ENCODE data around the gene PTMS. TPM values are rescaled to one million over a fixed set of nuclear protein-coding genes. Genes with fewer than 3 reads are reported as not detected.

The PTMS gene
- total and polyA plus RNA-seq, 7 experiments from 2014 or later: 1.4 to 125 (median 3.5) TPM; not detected in 2

DNA sequence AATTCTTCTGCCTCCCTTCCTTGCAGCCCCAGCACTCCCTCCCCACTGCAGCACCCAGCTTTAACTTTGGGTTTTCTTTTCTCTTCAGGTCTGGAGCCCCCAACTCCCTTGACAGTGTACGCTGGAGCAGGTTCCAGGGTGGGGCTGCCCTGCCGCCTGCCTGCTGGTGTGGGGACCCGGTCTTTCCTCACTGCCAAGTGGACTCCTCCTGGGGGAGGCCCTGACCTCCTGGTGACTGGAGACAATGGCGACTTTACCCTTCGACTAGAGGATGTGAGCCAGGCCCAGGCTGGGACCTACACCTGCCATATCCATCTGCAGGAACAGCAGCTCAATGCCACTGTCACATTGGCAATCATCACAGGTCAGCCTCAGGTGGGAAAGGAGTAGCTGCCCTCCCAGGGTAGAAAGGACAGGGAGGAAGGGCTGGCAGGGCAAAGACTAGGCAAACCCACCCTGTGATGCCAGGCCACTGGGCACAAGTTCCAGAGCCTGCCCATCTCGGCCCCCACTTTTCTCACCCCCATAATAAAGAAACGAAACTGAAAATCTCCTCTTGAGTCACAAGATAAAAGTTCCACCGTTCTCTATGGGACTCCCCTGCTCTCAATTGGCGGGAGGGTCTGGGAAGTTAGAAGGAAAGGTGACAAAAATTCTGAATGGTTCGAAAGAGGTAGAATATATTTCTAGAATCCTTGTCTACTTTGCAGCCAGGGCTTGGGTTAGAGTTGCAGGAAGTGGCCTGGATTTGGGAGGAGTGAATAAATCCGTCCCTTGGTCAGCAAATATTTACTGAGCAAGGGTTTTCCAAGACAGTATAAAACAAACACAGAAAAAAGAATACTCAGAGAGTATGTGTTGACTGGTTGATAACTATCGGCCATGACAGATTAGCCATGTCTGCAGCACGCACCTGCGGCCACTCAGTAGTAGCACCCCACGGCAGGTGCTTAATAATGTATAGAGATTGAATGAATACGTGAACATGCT is 9.3 kb downstream of the PTMS start:
- H3K4me3 Mint-ChIP-seq: peak overlapping the region in 6 of 10 donors; percentile 52 to 84 (median 68)
- no peaks in the 10 kb centered on the region for H3K9me3 ChIP-seq (ENCODE audit: control insufficient read depth in 2 of 3, low read length in 3 of 3)
- H3K27me3 Mint-ChIP-seq: peaks cover 0 to 33% (median 5%) of the 10 kb centered on the region in 5 donors
- DNase-seq (no peak), ATAC-seq (no peak)
- no peaks in the 10 kb centered on the region for H3K36me3 ChIP-seq (ENCODE audit: control insufficient read depth in 2 of 3, insufficient read depth in 3 of 3, low read length in 3 of 3)
- peak overlapping the region in 7 of 9 donors; percentile 11 to 86 (median 66) for H3K27ac Mint-ChIP-seq
- H3K9me3 Mint-ChIP-seq: peaks cover 0 to 1% (median 0%) of the 10 kb centered on the region in 11 donors
- POLR2A ChIA-PET: interaction anchor here (0.9 to 1.6 kb wide), 4 partner anchors 9 to 22 kb away, joined by 3 to 6 read pairs (median 4); partner anchors contain the start of genes MLF2 and PTMS
- peaks cover 0 to 22% (median 0%) of the 10 kb centered on the region in 5 donors for H3K36me3 Mint-ChIP-seq
- peaks cover 21 to 60% of the 10 kb centered on the region in 2 donors for H3K4me1 ChIP-seq (ENCODE audit: control insufficient read depth in 2 of 2, insufficient read depth in 2 of 2, low read length in 2 of 2)
- CTCF ChIA-PET: interaction anchor here (1.8 kb wide), 1 partner anchor 9 kb away, joined by 6 read pairs; the partner anchor contains the start of gene PTMS
- H3K27me3 ChIP-seq (ENCODE audit: control insufficient read depth in 2 of 2, insufficient read depth in 2 of 2, low read length in 2 of 2): no peaks in the 10 kb centered on the region
- peak overlapping the region; percentile 47 for H3K4me3 ChIP-seq (ENCODE audit: low read length)
- intact Hi-C loops (cut with micrococcal nuclease): loop anchor here in 1 of 2 donors (5.0 kb wide), 1 partner anchor 208 kb away; the partner anchor contains the start of gene NOP2
- H3K27ac ChIP-seq (ENCODE audit: low read depth, low read length): no peak overlapping the region
- peaks cover 38 to 79% (median 57%) of the 10 kb centered on the region in 7 donors for H3K4me1 Mint-ChIP-seq

GRCh38 chr12:6777386-6777785 is 11.2 kb downstream of the PTMS start:
- H3K4me3 Mint-ChIP-seq: peak overlapping the region in 2 of 10 donors; percentile 11 to 16
- H3K4me1 Mint-ChIP-seq: peaks cover 29 to 75% (median 50%) of the 10 kb centered on the region in 7 donors
- ChIA-PET POLR2A (interaction anchor here (0.6 to 2.1 kb wide), 6 partner anchors 8 to 24 kb away, joined by 4 to 20 read pairs (median 5); partner anchors contain the start of genes CD4, MLF2 and PTMS), CTCF (interaction anchor here (0.7 to 4.8 kb wide), 5 partner anchors 9 to 98 kb away, joined by 3 to 48 read pairs (median 3); partner anchors contain the start of gene MLF2)
- Histone ChIP-seq H3K36me3 (ENCODE audit: control insufficient read depth in 2 of 3, insufficient read depth in 3 of 3, low read length in 3 of 3) (no peaks in the 10 kb centered on the region), H3K4me1 (ENCODE audit: control insufficient read depth in 2 of 2, insufficient read depth in 2 of 2, low read length in 2 of 2) (peaks cover 21 to 54% of the 10 kb centered on the region in 2 donors), H3K4me3 (ENCODE audit: low read length) (no peak overlapping the region), H3K27ac (ENCODE audit: low read depth, low read length) (no peak overlapping the region), H3K9me3 (ENCODE audit: control insufficient read depth in 2 of 3, low read length in 3 of 3) (no peaks in the 10 kb centered on the region), H3K27me3 (ENCODE audit: control insufficient read depth in 2 of 2, insufficient read depth in 2 of 2, low read length in 2 of 2) (no peaks in the 10 kb centered on the region)
- intact Hi-C loops (cut with micrococcal nuclease): loop anchor here in 1 of 2 donors (5.0 kb wide), 1 partner anchor 210 kb away; the partner anchor contains the start of gene NOP2
- peaks cover 0 to 22% (median 5%) of the 10 kb centered on the region in 5 donors for H3K27me3 Mint-ChIP-seq
- H3K9me3 Mint-ChIP-seq: peaks cover 0 to 1% (median 0%) of the 10 kb centered on the region in 11 donors
- H3K27ac Mint-ChIP-seq: peak overlapping the region in 3 of 9 donors; percentile 14 to 33 (median 27)
- ATAC-seq: no peak
- DNase-seq: no peak
- peaks cover 0 to 21% (median 0%) of the 10 kb centered on the region in 5 donors for H3K36me3 Mint-ChIP-seq

GRCh38 chr12:6778217-6778573 is 12.0 kb downstream of the PTMS start:
- Histone ChIP-seq H3K27me3 (ENCODE audit: control insufficient read depth in 2 of 2, insufficient read depth in 2 of 2, low read length in 2 of 2) (no peaks in the 10 kb centered on the region), H3K4me1 (ENCODE audit: control insufficient read depth in 2 of 2, insufficient read depth in 2 of 2, low read length in 2 of 2) (peaks cover 18 to 54% of the 10 kb centered on the region in 2 donors), H3K27ac (ENCODE audit: low read depth, low read length) (peak overlapping the region; percentile 27), H3K4me3 (ENCODE audit: low read length) (peak overlapping the region; percentile 69), H3K36me3 (ENCODE audit: control insufficient read depth in 2 of 3, insufficient read depth in 3 of 3, low read length in 3 of 3) (no peaks in the 10 kb centered on the region), H3K9me3 (ENCODE audit: control insufficient read depth in 2 of 3, low read length in 3 of 3) (no peaks in the 10 kb centered on the region)
- POLR2A ChIA-PET: interaction anchor here (0.8 to 3.6 kb wide), 7 partner anchors 9 to 73 kb away, joined by 4 to 29 read pairs (median 5); partner anchors contain the start of genes CD4, CDCA3 and MLF2
- peaks cover 31 to 73% (median 55%) of the 10 kb centered on the region in 7 donors for H3K4me1 Mint-ChIP-seq
- peak overlapping the region; percentile 75 to 96 (median 86) for H3K27ac Mint-ChIP-seq
- intact Hi-C loops (cut with micrococcal nuclease): loop anchor here (2.0 to 5.0 kb wide), 2 partner anchors 89 to 211 kb away; partner anchors contain the start of genes ZNF384 (in 2 of the 2) and NOP2 (in 1 of the 2)
- CTCF ChIA-PET: interaction anchor here (0.6 to 4.8 kb wide), 20 partner anchors 8 to 221 kb away, joined by 3 to 48 read pairs (median 4); partner anchors contain the start of genes CD4, MLF2 and PTMS
- peaks cover 0 to 21% (median 0%) of the 10 kb centered on the region in 5 donors for H3K36me3 Mint-ChIP-seq
- ATAC-seq: no peak
- H3K4me3 Mint-ChIP-seq: peak overlapping the region; percentile 85 to 94 (median 87)
- no peak for DNase-seq
- H3K27me3 Mint-ChIP-seq: peaks cover 0 to 17% (median 5%) of the 10 kb centered on the region in 5 donors
- H3K9me3 Mint-ChIP-seq: peaks cover 0 to 1% (median 0%) of the 10 kb centered on the region in 11 donors

- H3K4me1 Mint-ChIP-seq: peaks cover 36 to 77% (median 60%) of the 10 kb centered on the region in 7 donors
- Histone ChIP-seq H3K27ac (ENCODE audit: low read depth, low read length) (peak overlapping the region; percentile 27), H3K27me3 (ENCODE audit: control insufficient read depth in 2 of 2, insufficient read depth in 2 of 2, low read length in 2 of 2) (no peaks in the 10 kb centered on the region), H3K36me3 (ENCODE audit: control insufficient read depth in 2 of 3, insufficient read depth in 3 of 3, low read length in 3 of 3) (no peaks in the 10 kb centered on the region), H3K4me3 (ENCODE audit: low read length) (peak overlapping the region; percentile 69), H3K9me3 (ENCODE audit: control insufficient read depth in 2 of 3, low read length in 3 of 3) (no peaks in the 10 kb centered on the region), H3K4me1 (ENCODE audit: control insufficient read depth in 2 of 2, insufficient read depth in 2 of 2, low read length in 2 of 2) (peaks cover 18 to 56% of the 10 kb centered on the region in 2 donors)
- ChIA-PET CTCF (interaction anchor here (0.6 to 4.8 kb wide), 22 partner anchors 7 to 221 kb away, joined by 3 to 48 read pairs (median 3); partner anchors contain the start of genes CD4, MLF2 and PTMS), POLR2A (interaction anchor here (0.6 to 3.6 kb wide), 8 partner anchors 9 to 72 kb away, joined by 4 to 29 read pairs (median 8); partner anchors contain the start of genes CD4, CDCA3 and MLF2)
- H3K36me3 Mint-ChIP-seq: peaks cover 0 to 21% (median 0%) of the 10 kb centered on the region in 5 donors
- peak; percentile 95 for ATAC-seq
- H3K27me3 Mint-ChIP-seq: peaks cover 0 to 15% (median 5%) of the 10 kb centered on the region in 5 donors
- peak overlapping the region; percentile 85 to 94 (median 87) for H3K4me3 Mint-ChIP-seq
- H3K27ac Mint-ChIP-seq: peak overlapping the region; percentile 75 to 96 (median 86)
- peak; percentile 73 to 88 (median 84) for DNase-seq
- peaks cover 0 to 1% (median 0%) of the 10 kb centered on the region in 11 donors for H3K9me3 Mint-ChIP-seq
- intact Hi-C loops (cut with micrococcal nuclease): loop anchor here (1.0 to 5.0 kb wide), 9 partner anchors 10 to 216 kb away; partner anchors contain the start of genes CD4 (in 2 of the 2), MLF2 (in 2 of the 2), ZNF384 (in 2 of the 2) and NOP2 (in 1 of the 2)
Measured at GRCh38 chr12:6778574-6779550, 12.7 kb downstream of the PTMS start.

GRCh38 chr12:6779708-6780432 is 13.7 kb downstream of the PTMS start:
- Histone ChIP-seq H3K4me3 (ENCODE audit: low read length) (no peak overlapping the region), H3K4me1 (ENCODE audit: control insufficient read depth in 2 of 2, insufficient read depth in 2 of 2, low read length in 2 of 2) (peaks cover 16 to 59% of the 10 kb centered on the region in 2 donors), H3K27ac (ENCODE audit: low read depth, low read length) (no peak overlapping the region), H3K27me3 (ENCODE audit: control insufficient read depth in 2 of 2, insufficient read depth in 2 of 2, low read length in 2 of 2) (no peaks in the 10 kb centered on the region), H3K36me3 (ENCODE audit: control insufficient read depth in 2 of 3, insufficient read depth in 3 of 3, low read length in 3 of 3) (no peaks in the 10 kb centered on the region), H3K9me3 (ENCODE audit: control insufficient read depth in 2 of 3, low read length in 3 of 3) (no peaks in the 10 kb centered on the region)
- Mint-ChIP-seq H3K27me3 (peaks cover 0 to 11% (median 1%) of the 10 kb centered on the region in 5 donors), H3K9me3 (no peaks in the 10 kb centered on the region), H3K36me3 (peaks cover 0 to 16% (median 0%) of the 10 kb centered on the region in 5 donors), H3K4me1 (peaks cover 28 to 78% (median 64%) of the 10 kb centered on the region in 7 donors), H3K27ac (peak overlapping the region; percentile 65 to 96 (median 84)), H3K4me3 (peak overlapping the region in 9 of 10 donors; percentile 13 to 90 (median 59))
- ChIA-PET POLR2A (interaction anchor here (0.6 to 5.1 kb wide), 12 partner anchors 8 to 1262 kb away, joined by 3 to 40 read pairs (median 4); partner anchors contain the start of genes CD4, CDCA3, GPR162 and LAG3), CTCF (interaction anchor here (0.6 to 5.1 kb wide), 11 partner anchors 9 to 319 kb away, joined by 3 to 48 read pairs (median 3); partner anchors contain the start of genes CD4, MLF2 and PTMS)
- DNase-seq (no peak), ATAC-seq (no peak)
- intact Hi-C loops (cut with micrococcal nuclease): loop anchor here (1.0 to 5.0 kb wide), 10 partner anchors 9 to 217 kb away; partner anchors contain the start of genes CD4 (in 2 of the 2), MLF2 (in 2 of the 2), ZNF384 (in 2 of the 2) and NOP2 (in 1 of the 2)

Data from naive thymus-derived CD4-positive, alpha-beta T cell (primary cell).